Measurements from ENCODE around the gene GNAQ. TPM values are rescaled to one million over a fixed set of nuclear protein-coding genes. Genes with fewer than 3 reads are reported as not detected.

GNAQ gene
- total RNA-seq, 2 donors from 2014 or later, result 13.4 to 17.8 TPM

- H3K4me1 ChIP-seq, result peaks cover 0 to 47% of the 10 kb centered on the region in 2 donors
- TF ChIP-seq CTCF (IDR thresholded peaks at IDR 0.05), result no peak
- no peaks in the 10 kb centered on the region for H3K27me3 ChIP-seq
- no peaks in the 10 kb centered on the region for H3K36me3 ChIP-seq
- H3K27ac ChIP-seq, result peak overlapping the region; percentile 73 to 82
- no peaks in the 10 kb centered on the region for H3K9me3 ChIP-seq
- DNase-seq (ENCODE audit: low spot score), result peak; percentile 92
- H3K4me3 ChIP-seq, result no peak overlapping the region
Observed at GRCh38 chr9:77848897-77849296, 182.7 kb downstream of the GNAQ start.

DNA sequence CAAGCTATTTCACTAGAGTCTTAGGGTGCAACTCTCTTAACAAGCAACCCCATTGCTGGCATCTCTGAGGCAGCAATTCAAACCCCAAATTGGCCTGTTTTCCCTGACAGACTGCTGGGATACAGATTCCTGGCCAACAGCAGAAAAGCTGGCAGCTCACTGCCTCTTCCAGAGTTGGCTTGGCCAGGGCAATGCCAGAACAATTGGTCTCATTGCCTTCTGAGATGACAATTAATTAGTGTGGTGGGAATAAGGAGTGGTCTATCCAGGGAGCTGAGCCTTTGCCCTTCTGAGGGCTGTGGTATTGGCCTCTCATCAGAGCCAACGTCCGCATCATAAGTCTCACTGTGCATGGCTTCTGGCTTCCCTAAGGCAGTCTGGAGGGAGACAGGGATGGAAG is 183.2 kb downstream of the GNAQ start:
- Histone ChIP-seq H3K9me3 (no peaks in the 10 kb centered on the region), H3K4me3 (no peak overlapping the region), H3K4me1 (peaks cover 0 to 47% of the 10 kb centered on the region in 2 donors), H3K27me3 (no peaks in the 10 kb centered on the region), H3K27ac (peak overlapping the region; percentile 73 to 82), H3K36me3 (no peaks in the 10 kb centered on the region)
- TF ChIP-seq CTCF (IDR thresholded peaks at IDR 0.05), result no peak
- DNase-seq (ENCODE audit: low spot score), result no peak

DNA sequence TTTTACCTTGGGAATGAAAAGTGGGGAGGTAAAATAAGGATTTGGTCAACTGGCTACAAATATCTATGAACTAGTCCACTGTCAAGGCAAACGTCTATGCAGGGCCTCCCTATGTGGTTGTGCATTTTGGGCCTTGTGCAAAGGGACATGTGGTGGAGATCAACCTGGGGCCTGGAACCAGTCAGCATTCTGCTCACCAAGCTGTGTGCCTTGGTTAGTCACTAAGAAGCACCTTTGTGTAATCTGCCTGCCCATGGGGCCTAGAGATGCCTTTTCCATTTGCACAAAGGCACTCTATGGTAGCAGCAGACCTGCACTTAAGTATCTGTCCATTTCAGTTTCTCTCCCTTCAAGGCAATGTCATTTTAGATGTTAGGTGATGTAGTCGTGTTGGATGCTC is 184.0 kb downstream of the GNAQ start:
- H3K4me3 ChIP-seq, result no peak overlapping the region
- H3K27ac ChIP-seq, result peak overlapping the region; percentile 73 to 82
- H3K9me3 ChIP-seq, result no peaks in the 10 kb centered on the region
- H3K4me1 ChIP-seq, result peaks cover 0 to 45% of the 10 kb centered on the region in 2 donors
- no peak for TF ChIP-seq CTCF (IDR thresholded peaks at IDR 0.05)
- DNase-seq (ENCODE audit: low spot score), result no peak
- H3K27me3 ChIP-seq, result no peaks in the 10 kb centered on the region
- H3K36me3 ChIP-seq, result no peaks in the 10 kb centered on the region

DNA sequence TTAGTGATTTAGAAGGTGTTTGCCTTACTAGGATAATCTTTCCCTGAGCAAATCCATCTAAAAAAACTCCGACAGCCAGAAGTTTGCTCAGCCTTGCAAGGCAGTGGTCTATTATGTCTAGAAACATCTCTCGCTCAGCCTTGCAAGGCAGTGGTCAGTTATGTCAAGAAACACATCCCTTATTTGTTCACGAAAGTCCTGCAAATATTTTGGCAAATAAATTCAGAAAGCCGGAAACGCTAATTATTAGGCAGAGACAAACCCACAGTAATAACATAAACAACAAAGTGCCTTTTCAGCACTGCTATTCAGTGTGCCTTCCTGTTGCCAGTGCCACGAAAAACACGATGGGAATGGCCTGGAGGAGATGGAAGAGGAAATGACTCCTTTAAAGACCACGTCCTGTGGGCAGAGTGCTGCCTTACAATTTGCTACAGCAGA is 184.5 kb downstream of the GNAQ start:
- Histone ChIP-seq H3K27me3 (no peaks in the 10 kb centered on the region), H3K4me3 (no peak overlapping the region), H3K27ac (peak overlapping the region; percentile 73 to 82), H3K4me1 (peaks cover 0 to 39% of the 10 kb centered on the region in 2 donors), H3K36me3 (no peaks in the 10 kb centered on the region), H3K9me3 (no peaks in the 10 kb centered on the region)
- no peak for DNase-seq (ENCODE audit: low spot score)
- TF ChIP-seq CTCF (IDR thresholded peaks at IDR 0.05), result no peak

GRCh38 chr9:77844415-77844814 is 187.2 kb downstream of the GNAQ start:
- H3K27me3 ChIP-seq, result no peaks in the 10 kb centered on the region
- TF ChIP-seq CTCF (IDR thresholded peaks at IDR 0.05), result no peak
- no peak for DNase-seq (ENCODE audit: low spot score)
- peaks cover 0 to 35% of the 10 kb centered on the region in 2 donors for H3K4me1 ChIP-seq
- H3K4me3 ChIP-seq, result no peak overlapping the region
- no peak overlapping the region for H3K27ac ChIP-seq
- H3K9me3 ChIP-seq, result no peaks in the 10 kb centered on the region
- H3K36me3 ChIP-seq, result no peaks in the 10 kb centered on the region

GRCh38 chr9:77843871-77844155 is 187.8 kb downstream of the GNAQ start:
- no peak for TF ChIP-seq CTCF (IDR thresholded peaks at IDR 0.05)
- no peak for DNase-seq (ENCODE audit: low spot score)
- Histone ChIP-seq H3K9me3 (no peaks in the 10 kb centered on the region), H3K27ac (no peak overlapping the region), H3K4me1 (peaks cover 0 to 33% of the 10 kb centered on the region in 2 donors), H3K4me3 (no peak overlapping the region), H3K36me3 (no peaks in the 10 kb centered on the region), H3K27me3 (no peaks in the 10 kb centered on the region)
